OCI-LY1 (cell line): ENCODE data around the gene SPATA1.

Experiments used
- H2AFZ ChIP-seq: fragments of 200-600 bp; sonication (generic), shearing (Covaris generic); 2 replicates; pipeline ENCODE4 v1.6.0; 2014; ENCODE audit warnings: antibody characterized with exemption, mild to moderate bottlenecking, low read length
- H3F3A ChIP-seq: fragments of 200-600 bp; sonication (generic), shearing (Covaris generic); 2 replicates; pipeline ENCODE4 v1.6.0; 2014; ENCODE audit warnings: mild to moderate bottlenecking, antibody characterized with exemption, low read length, moderate library complexity; ENCODE audit not compliant: insufficient read depth
- H3K27ac ChIP-seq: fragments of 200-600 bp; sonication (generic); 2 replicates; pipeline ENCODE4 v1.5.1; 2014; ENCODE audit warnings: low read length, mixed run types, mild to moderate bottlenecking, low read depth; ENCODE audit not compliant: poor library complexity, severe bottlenecking
- H3K27me3 ChIP-seq: fragments of 200-600 bp; sonication (generic); 2 replicates; pipeline ENCODE4 v1.6.0; 2014; ENCODE audit warnings: antibody characterized with exemption, mild to moderate bottlenecking, low read length, moderate library complexity; ENCODE audit not compliant: insufficient read depth
- H3K36me3 ChIP-seq: fragments of 200-600 bp; sonication (generic); 2 replicates; pipeline ENCODE4 v1.6.1; 2014; ENCODE audit warnings: mild to moderate bottlenecking, antibody characterized with exemption, low read length, moderate library complexity, mixed read lengths; ENCODE audit not compliant: insufficient read depth
- H3K4me1 ChIP-seq: fragments of 200-600 bp; sonication (generic); 2 replicates; pipeline ENCODE4 v1.5.1; 2014; ENCODE audit warnings: mild to moderate bottlenecking, low read length, moderate library complexity; ENCODE audit not compliant: insufficient read depth, severe bottlenecking
- H3K4me2 ChIP-seq: fragments of 200-600 bp; sonication (generic), shearing (Covaris generic); 2 replicates; pipeline ENCODE4 v1.6.1; 2014; ENCODE audit warnings: low read length
- H3K4me3 ChIP-seq: fragments of 200-600 bp; sonication (generic); 2 replicates; pipeline ENCODE4 v1.5.1; 2014; ENCODE audit warnings: low read length, low read depth, mild to moderate bottlenecking, mixed read lengths; ENCODE audit not compliant: poor library complexity, severe bottlenecking
- H3K79me2 ChIP-seq: fragments of 200-600 bp; shearing (Covaris generic); 2 replicates; pipeline ENCODE4 v1.6.1; 2016; ENCODE audit warnings: mixed run types, low read length, mixed read lengths; ENCODE audit not compliant: insufficient read depth
- H3K9ac ChIP-seq: fragments of 200-600 bp; sonication (generic), shearing (Covaris generic); 2 replicates; pipeline ENCODE4 v1.6.1; 2014; ENCODE audit warnings: mild to moderate bottlenecking, low read length, mixed read lengths
- H3K9me2 ChIP-seq: fragments of 200-600 bp; sonication (generic), shearing (Covaris generic); 2 replicates; pipeline ENCODE4 v1.6.1; 2014; ENCODE audit warnings: low read depth, mild to moderate bottlenecking, low read length, mixed read lengths
- H3K9me3 ChIP-seq: fragments of 200-600 bp; shearing (Covaris generic); 2 replicates; pipeline ENCODE4 v1.6.1; 2014; ENCODE audit warnings: low read length, mixed read lengths
- H4K20me1 ChIP-seq: fragments of 200-600 bp; sonication (generic), shearing (Covaris generic); 2 replicates; pipeline ENCODE4 v1.6.0; 2016; ENCODE audit warnings: mild to moderate bottlenecking, low read length; ENCODE audit not compliant: insufficient read depth
- CTCF ChIP-seq: fragments of 200-600 bp; sonication (generic), shearing (Covaris generic); IDR thresholded peaks from 2 replicates; pipeline ENCODE4 v1.5.1; 2017; ENCODE audit warnings: mild to moderate bottlenecking, antibody characterized with exemption, low read length, moderate library complexity, mixed read lengths
- EZH2 ChIP-seq: fragments of 200-600 bp; sonication (generic), shearing (Covaris generic); IDR thresholded peaks from 2 replicates; pipeline ENCODE4 v1.8.0; 2017; ENCODE audit warnings: borderline replicate concordance, mixed run types, mild to moderate bottlenecking, antibody characterized with exemption, low read length, moderate library complexity, mixed read lengths

SPATA1 gene

GRCh38 chr1:84506002-84506728 lies at the start of gene SPATA1, which contains the start of gene GNG5:
Gene SPATA1 (plus strand): TSS chr1:84506386. CDS start chr1:84516360, 9,974 bp downstream.
Gene GNG5 (minus strand): TSS chr1:84506581. CDS start chr1:84506091, 490 bp downstream.
- Histone ChIP-seq H3K36me3 (peaks cover 5% of the 10 kb centered on the region; the same call in 1 of the 2 replicates), H3K27me3 (no peaks in the 10 kb centered on the region), H3K4me3 (peak within 1 kb of the TSS; percentile 79), H4K20me1 (no peaks in the 10 kb centered on the region), H3K9ac (peak within 1 kb of the TSS; percentile 78), H3K4me2 (peak within 1 kb of the TSS; percentile 91), H3K9me3 (peaks cover 7% of the 10 kb centered on the region; the same call in 1 of the 2 replicates), H2AFZ (peak within 1 kb of the TSS; percentile 35), H3K27ac (peak within 1 kb of the TSS; percentile 82), H3K4me1 (peaks cover 35% of the 10 kb centered on the region), H3F3A (no peaks in the 10 kb centered on the region), H3K79me2 (peaks cover 34% of the 10 kb centered on the region), H3K9me2 (no peaks in the 10 kb centered on the region)
- TF ChIP-seq CTCF, result no peak
- no peak for TF ChIP-seq EZH2

- H3F3A ChIP-seq, result no peaks in the 10 kb centered on the region
- H3K27ac ChIP-seq, result no peak overlapping the region
- no peaks in the 10 kb centered on the region for H3K4me1 ChIP-seq
- H3K9ac ChIP-seq, result no peak overlapping the region
- no peak overlapping the region for H3K4me3 ChIP-seq
- H3K9me3 ChIP-seq, result no peaks in the 10 kb centered on the region
- no peaks in the 10 kb centered on the region for H3K36me3 ChIP-seq
- H3K79me2 ChIP-seq, result no peaks in the 10 kb centered on the region
- no peak for TF ChIP-seq EZH2
- no peak for TF ChIP-seq CTCF
- no peak overlapping the region for H2AFZ ChIP-seq
- no peak overlapping the region for H3K4me2 ChIP-seq
- H3K9me2 ChIP-seq, result no peaks in the 10 kb centered on the region
- no peaks in the 10 kb centered on the region for H4K20me1 ChIP-seq
- peaks cover 4% of the 10 kb centered on the region; the same call in 1 of the 2 replicates for H3K27me3 ChIP-seq
Measured at GRCh38 chr1:84462118-84462517, 44.1 kb upstream of the SPATA1 start.

DNA sequence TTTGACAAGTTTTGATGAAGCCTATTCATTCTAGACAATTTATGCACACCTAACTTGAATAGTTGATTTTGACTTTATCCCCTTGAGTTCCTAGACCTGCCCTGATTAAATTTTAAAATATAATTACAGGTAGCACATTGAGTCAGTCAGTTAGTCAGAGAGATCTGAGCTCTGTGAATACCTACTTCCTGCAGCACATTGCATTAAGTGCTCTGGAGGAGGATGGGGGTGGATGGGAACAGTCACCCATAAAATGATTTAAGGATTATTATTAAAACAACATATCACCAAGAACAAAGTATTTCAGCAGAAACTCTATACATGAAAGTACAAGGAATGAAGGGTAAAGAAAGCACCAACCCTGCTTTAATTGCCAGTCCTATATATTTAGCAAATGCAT lies 38.9 kb upstream of the SPATA1 start:
- no peak for TF ChIP-seq EZH2
- TF ChIP-seq CTCF, result no peak
- no peaks in the 10 kb centered on the region for H4K20me1 ChIP-seq
- H3F3A ChIP-seq, result no peaks in the 10 kb centered on the region
- no peaks in the 10 kb centered on the region for H3K36me3 ChIP-seq
- H3K4me3 ChIP-seq, result no peak overlapping the region
- no peaks in the 10 kb centered on the region for H3K4me1 ChIP-seq
- H3K9me2 ChIP-seq, result no peaks in the 10 kb centered on the region
- no peak overlapping the region for H3K4me2 ChIP-seq
- H3K9me3 ChIP-seq, result no peaks in the 10 kb centered on the region
- no peak overlapping the region for H3K9ac ChIP-seq
- H3K27me3 ChIP-seq, result peaks cover 4% of the 10 kb centered on the region; the same call in 1 of the 2 replicates
- no peaks in the 10 kb centered on the region for H3K79me2 ChIP-seq
- H3K27ac ChIP-seq, result no peak overlapping the region
- no peak overlapping the region for H2AFZ ChIP-seq
